ENCODE measurements around the gene SYT17.

GRCh38 chr16:19309178-19309577 is 141.1 kb downstream of the SYT17 start:
- TF ChIP-seq, protein P1, sequence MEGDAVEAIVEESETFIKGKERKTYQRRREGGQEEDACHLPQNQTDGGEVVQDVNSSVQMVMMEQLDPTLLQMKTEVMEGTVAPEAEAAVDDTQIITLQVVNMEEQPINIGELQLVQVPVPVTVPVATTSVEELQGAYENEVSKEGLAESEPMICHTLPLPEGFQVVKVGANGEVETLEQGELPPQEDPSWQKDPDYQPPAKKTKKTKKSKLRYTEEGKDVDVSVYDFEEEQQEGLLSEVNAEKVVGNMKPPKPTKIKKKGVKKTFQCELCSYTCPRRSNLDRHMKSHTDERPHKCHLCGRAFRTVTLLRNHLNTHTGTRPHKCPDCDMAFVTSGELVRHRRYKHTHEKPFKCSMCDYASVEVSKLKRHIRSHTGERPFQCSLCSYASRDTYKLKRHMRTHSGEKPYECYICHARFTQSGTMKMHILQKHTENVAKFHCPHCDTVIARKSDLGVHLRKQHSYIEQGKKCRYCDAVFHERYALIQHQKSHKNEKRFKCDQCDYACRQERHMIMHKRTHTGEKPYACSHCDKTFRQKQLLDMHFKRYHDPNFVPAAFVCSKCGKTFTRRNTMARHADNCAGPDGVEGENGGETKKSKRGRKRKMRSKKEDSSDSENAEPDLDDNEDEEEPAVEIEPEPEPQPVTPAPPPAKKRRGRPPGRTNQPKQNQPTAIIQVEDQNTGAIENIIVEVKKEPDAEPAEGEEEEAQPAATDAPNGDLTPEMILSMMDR (IDR thresholded peaks at IDR 0.05): no peak
- TF ChIP-seq POLR2A (IDR thresholded peaks at IDR 0.05) (no peak), POLR2AphosphoS5 (IDR thresholded peaks at IDR 0.05) (no peak), EP300 (IDR thresholded peaks at IDR 0.05) (no peak)
